B cell (primary cell): ENCODE results near the gene BCKDK.

ENCODE experiments used
- CTCF ChIP-seq: fragments of 200-600 bp; IDR thresholded peaks from one replicate; pipeline ENCODE4 v1.8.0; 2022; ENCODE audit warnings: antibody characterized with exemption, mild to moderate bottlenecking
- EZH2 ChIP-seq: IDR thresholded peaks from 2 replicates; pipeline ENCODE4 v1.6.1; 2012; ENCODE audit warnings: borderline replicate concordance, low read depth, mild to moderate bottlenecking, moderate library complexity, low read length; ENCODE audit not compliant: insufficient read depth, poor library complexity, severe bottlenecking

DNA sequence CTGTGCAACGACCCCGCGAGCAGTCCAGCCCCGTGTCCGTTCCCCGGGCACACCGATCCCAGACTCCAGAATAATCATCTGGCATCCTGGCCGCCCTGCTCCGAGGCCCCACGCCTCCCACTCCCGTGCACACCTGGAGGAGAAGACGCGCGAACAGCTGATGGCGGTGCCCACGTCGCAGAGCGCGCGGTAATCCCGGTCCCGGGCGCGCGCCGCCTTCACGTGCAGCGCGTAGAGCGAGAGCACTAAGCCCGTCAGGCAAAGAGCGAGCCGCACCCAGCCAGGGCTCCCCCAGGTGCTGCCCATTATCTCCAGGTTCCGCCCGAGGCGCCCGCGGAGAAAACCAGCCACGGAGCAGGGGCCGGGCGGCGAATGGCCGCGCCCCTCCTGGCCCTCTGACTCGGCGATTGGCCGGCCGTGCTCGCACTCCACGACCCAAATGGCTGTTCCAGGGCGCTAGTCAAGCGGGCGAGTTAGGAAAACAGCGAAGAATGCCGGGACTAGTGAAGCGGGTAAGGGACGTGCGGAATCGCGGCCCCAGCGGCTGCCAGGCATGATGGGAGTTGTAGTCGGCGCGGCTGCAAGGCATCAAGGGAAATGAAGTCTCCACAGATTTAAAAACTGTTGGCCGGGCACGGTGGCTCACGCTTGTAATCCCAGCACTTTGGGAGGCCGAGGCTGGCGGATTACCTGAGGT is 13.6 kb upstream of the BCKDK start, which contains the start of gene VKORC1:
- TF ChIP-seq CTCF (no peak), EZH2 (no peak)
